ENCODE measurements around the gene UVRAG. TPM values are rescaled to one million over a fixed set of nuclear protein-coding genes. Genes with fewer than 3 reads are reported as not detected.
"Not testable (repeated sequence)": the region's sequence is repeated elsewhere in the genome, so short reads cannot be mapped to it uniquely, and the experiment has no call there.

The UVRAG gene
- total RNA-seq, 1 experiment from 2014 or later = 29.5 TPM

DNA sequence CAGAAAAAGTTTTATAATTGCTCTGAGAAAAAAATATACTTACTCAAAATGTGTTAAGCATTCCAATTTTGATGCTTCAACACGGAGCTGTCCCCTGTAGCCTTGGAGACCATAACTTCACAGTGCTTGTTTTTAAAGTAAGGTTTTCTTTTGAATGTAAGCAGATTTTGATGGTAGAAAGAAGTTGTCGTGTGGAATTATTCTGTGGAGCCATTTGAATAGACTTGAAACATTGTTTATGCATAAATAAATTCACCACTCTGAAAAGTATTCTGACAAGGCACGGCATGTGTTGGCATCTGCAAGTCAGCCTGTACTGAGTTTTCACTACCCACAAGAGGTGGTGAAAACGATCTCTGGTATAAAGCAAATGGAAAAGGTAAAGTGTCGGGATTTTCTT lies 115.5 kb downstream of the UVRAG start:
- ChIA-PET CTCF (no interaction called here), POLR2A (no interaction called here)
- no peak for ATAC-seq
- Histone ChIP-seq H3K27ac (ENCODE audit: low read length) (no peak overlapping the region), H3K4me1 (ENCODE audit: control insufficient read depth, insufficient read depth, low read length) (no peaks in the 10 kb centered on the region), H3K36me3 (ENCODE audit: control insufficient read depth, insufficient read depth, low read length) (no peaks in the 10 kb centered on the region), H3K4me3 (ENCODE audit: low read depth in 2 of 2, low read length in 2 of 2) (no peak overlapping the region), H3K9me3 (ENCODE audit: control insufficient read depth, insufficient read depth, low read depth, low read length) (no peaks in the 10 kb centered on the region), H3K27me3 (ENCODE audit: control insufficient read depth, insufficient read depth, low read length) (no peaks in the 10 kb centered on the region)
- no TSS peak for BruUV-seq (replicated peaks)
- no peak for DNase-seq (ENCODE audit: low read depth, low spot score)
- in situ Hi-C loops (cut with HindIII; ENCODE audit: low pct_unique_long_range_greater_than_20kb, low sequenced_read_pairs) (no loop called here), intact Hi-C loops (cut with micrococcal nuclease; ENCODE audit: unreplicated experiment) (no loop called here)
- TF ChIP-seq POLR2AphosphoS5 (IDR thresholded peaks at IDR 0.05; ENCODE audit: low read depth, low read length) = no peak
- no peak for TF ChIP-seq REST (IDR thresholded peaks at IDR 0.05; ENCODE audit: insufficient read depth in 1 of 2, low read depth in 2 of 2, low read length in 1 of 2)
- TF ChIP-seq SIN3A (IDR thresholded peaks at IDR 0.05; ENCODE audit: borderline replicate concordance, insufficient read depth, low read depth, low read length) = no peak
- no peak for TF ChIP-seq TCF7L2 (IDR thresholded peaks at IDR 0.05; ENCODE audit: low read depth, low read length)

- intact Hi-C loops (cut with micrococcal nuclease; ENCODE audit: unreplicated experiment) = no loop called here
- ATAC-seq = no peak
- POLR2A ChIA-PET = no interaction called here
- in situ Hi-C loops (cut with HindIII; ENCODE audit: low pct_unique_long_range_greater_than_20kb, low sequenced_read_pairs) = no loop called here
- BruUV-seq (replicated peaks) = no TSS peak
- H3K27ac ChIP-seq (ENCODE audit: low read length) = no peak overlapping the region
- H3K4me3 ChIP-seq (ENCODE audit: low read depth in 2 of 2, low read length in 2 of 2) = no peak overlapping the region
- TF ChIP-seq SIN3A (IDR thresholded peaks at IDR 0.05; ENCODE audit: borderline replicate concordance, insufficient read depth, low read depth, low read length) (no peak), TCF7L2 (IDR thresholded peaks at IDR 0.05; ENCODE audit: low read depth, low read length) (no peak), POLR2AphosphoS5 (IDR thresholded peaks at IDR 0.05; ENCODE audit: low read depth, low read length) (no peak), REST (IDR thresholded peaks at IDR 0.05; ENCODE audit: insufficient read depth in 1 of 2, low read depth in 2 of 2, low read length in 1 of 2) (no peak)
- TF ChIP-seq, protein P1, sequence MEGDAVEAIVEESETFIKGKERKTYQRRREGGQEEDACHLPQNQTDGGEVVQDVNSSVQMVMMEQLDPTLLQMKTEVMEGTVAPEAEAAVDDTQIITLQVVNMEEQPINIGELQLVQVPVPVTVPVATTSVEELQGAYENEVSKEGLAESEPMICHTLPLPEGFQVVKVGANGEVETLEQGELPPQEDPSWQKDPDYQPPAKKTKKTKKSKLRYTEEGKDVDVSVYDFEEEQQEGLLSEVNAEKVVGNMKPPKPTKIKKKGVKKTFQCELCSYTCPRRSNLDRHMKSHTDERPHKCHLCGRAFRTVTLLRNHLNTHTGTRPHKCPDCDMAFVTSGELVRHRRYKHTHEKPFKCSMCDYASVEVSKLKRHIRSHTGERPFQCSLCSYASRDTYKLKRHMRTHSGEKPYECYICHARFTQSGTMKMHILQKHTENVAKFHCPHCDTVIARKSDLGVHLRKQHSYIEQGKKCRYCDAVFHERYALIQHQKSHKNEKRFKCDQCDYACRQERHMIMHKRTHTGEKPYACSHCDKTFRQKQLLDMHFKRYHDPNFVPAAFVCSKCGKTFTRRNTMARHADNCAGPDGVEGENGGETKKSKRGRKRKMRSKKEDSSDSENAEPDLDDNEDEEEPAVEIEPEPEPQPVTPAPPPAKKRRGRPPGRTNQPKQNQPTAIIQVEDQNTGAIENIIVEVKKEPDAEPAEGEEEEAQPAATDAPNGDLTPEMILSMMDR (IDR thresholded peaks at IDR 0.05) = no peak
- H3K27me3 ChIP-seq (ENCODE audit: control insufficient read depth, insufficient read depth, low read length) = no peaks in the 10 kb centered on the region
- H3K36me3 ChIP-seq (ENCODE audit: control insufficient read depth, insufficient read depth, low read length) = no peaks in the 10 kb centered on the region
- no peaks in the 10 kb centered on the region for H3K4me1 ChIP-seq (ENCODE audit: control insufficient read depth, insufficient read depth, low read length)
- no peaks in the 10 kb centered on the region for H3K9me3 ChIP-seq (ENCODE audit: control insufficient read depth, insufficient read depth, low read depth, low read length)
- DNase-seq (ENCODE audit: low read depth, low spot score) = peak; percentile 2
- CTCF ChIA-PET = no interaction called here
Measured at GRCh38 chr11:75931124-75931523, 116.1 kb downstream of the UVRAG start.

- H3K4me3 ChIP-seq (ENCODE audit: low read depth in 2 of 2, low read length in 2 of 2); H3K27ac ChIP-seq (ENCODE audit: low read length); H3K27me3 ChIP-seq (ENCODE audit: control insufficient read depth, insufficient read depth, low read length); BruUV-seq (replicated peaks); ATAC-seq; H3K9me3 ChIP-seq (ENCODE audit: control insufficient read depth, insufficient read depth, low read depth, low read length); intact Hi-C loops (cut with micrococcal nuclease; ENCODE audit: unreplicated experiment); H3K4me1 ChIP-seq (ENCODE audit: control insufficient read depth, insufficient read depth, low read length); DNase-seq (ENCODE audit: low read depth, low spot score); H3K36me3 ChIP-seq (ENCODE audit: control insufficient read depth, insufficient read depth, low read length); CTCF ChIA-PET; POLR2A ChIA-PET; in situ Hi-C loops (cut with HindIII; ENCODE audit: low pct_unique_long_range_greater_than_20kb, low sequenced_read_pairs): not testable (repeated sequence)
Measured at GRCh38 chr11:75933736-75934135, 118.7 kb downstream of the UVRAG start.

Measured in Panc1 (cell line).